Activated CD4-positive, alpha-beta T cell treated with anti-CD3 and anti-CD28 coated beads, Interleukin-2, amount 50 U/mL, for 24 hours (primary cell): ENCODE results near the gene ELF2.
"Not testable (repeated sequence)": the region's sequence is repeated elsewhere in the genome, so short reads cannot be mapped to it uniquely, and the experiment has no call there.

Source experiments
- DNase-seq, 2 donors: peaks; one replicate each; pipeline ENCODE4 v3.0.0-alpha.2; 2020; ENCODE audit warnings: low read depth in 1 of 2, low spot score in 1 of 2

Gene ELF2

DNA sequence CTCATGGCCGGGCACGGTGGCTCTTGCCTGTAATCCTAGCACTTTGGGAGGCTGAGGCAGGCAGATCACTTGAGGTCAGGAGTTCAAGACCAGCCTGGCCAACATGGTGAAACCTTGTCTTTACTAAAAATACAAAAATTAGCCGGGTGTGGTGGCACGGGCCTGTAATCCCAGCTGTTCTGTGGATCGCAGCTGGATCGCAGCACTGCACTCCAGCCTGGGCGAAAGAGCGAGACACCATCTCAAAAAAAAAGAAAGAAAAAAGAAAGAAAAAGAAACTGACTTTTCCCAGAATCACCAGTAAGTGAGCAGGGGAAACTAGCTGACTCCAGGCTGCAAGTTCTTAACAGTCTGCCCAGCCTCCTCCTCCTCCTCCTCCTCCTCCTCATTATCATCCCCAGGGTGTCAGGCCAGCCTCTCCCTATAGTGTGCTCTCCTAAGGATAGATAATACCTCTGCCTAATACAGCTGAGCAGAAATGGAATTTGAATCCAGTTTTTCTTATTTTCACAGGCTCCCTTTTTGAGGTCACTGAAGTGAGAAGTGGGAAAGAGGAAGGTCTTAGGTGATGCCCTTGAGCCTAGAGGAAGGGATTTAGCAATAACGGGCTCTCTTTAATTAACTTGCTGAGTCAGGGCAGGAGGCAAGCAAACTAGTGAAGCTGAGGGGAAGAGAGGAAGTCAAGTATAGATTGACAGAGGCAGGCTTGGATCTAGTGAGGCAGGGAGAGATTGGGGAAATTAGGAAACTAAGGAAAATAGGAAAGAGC, 11.8 kb upstream of the ELF2 start:
- DNase-seq: no peak

DNA sequence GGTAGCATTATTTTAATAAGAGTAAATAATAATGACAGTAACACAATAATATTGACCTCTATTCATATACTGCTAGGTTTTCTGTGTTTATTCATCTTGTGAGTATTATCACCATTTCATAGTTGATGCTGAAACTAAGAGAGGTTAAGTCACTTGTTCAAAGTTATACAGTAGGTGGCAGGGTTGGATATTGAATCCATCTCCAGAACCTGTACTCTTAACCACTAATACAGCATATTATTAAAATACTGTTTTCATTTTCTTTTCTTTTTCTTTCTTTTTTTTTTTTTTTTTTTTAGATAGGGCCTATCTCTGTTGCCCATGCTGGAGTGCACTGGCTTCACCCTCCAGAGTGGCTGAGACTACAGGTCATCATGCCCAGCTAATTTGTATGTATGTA, 7.1 kb upstream of the ELF2 start:
- DNase-seq: no peak

DNA sequence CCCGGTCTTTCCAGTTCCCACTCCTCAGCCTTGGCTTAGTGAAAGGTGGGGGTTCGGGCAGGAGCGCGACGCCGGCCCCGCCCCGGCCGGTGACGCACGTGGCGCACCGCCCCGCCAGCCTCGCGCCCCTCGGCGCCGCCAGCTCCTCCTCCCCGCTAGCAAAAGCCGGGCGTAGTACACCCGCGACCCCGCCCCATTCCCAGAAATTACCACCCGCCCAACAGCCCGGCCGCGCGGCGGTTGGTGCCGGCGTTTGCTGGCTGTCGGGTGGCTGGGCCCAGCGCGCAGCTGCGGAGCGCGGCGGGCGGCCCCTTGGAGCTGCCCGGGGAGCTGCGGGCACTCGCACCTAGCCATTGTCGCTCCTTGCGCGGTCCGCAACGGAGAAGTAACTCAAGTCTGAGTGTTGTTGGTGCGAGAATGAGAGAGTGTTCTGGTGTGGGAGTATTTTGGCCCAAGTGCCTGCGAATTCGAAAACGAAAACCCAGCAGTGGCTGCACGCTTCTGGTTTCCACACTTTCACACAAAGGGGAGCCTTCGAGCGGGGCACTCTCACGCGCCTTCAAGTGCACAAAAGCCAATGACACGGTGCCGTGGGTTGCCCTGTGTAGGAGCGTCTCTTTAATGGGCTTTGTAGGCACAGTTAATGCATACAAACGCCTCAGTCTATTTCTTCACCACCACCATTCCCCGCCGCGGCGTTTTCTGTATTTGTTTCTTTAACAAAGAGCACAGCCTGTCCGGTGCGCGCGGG, 1.0 kb upstream of the ELF2 start:
- peak; percentile 76 to 79 for DNase-seq

DNA sequence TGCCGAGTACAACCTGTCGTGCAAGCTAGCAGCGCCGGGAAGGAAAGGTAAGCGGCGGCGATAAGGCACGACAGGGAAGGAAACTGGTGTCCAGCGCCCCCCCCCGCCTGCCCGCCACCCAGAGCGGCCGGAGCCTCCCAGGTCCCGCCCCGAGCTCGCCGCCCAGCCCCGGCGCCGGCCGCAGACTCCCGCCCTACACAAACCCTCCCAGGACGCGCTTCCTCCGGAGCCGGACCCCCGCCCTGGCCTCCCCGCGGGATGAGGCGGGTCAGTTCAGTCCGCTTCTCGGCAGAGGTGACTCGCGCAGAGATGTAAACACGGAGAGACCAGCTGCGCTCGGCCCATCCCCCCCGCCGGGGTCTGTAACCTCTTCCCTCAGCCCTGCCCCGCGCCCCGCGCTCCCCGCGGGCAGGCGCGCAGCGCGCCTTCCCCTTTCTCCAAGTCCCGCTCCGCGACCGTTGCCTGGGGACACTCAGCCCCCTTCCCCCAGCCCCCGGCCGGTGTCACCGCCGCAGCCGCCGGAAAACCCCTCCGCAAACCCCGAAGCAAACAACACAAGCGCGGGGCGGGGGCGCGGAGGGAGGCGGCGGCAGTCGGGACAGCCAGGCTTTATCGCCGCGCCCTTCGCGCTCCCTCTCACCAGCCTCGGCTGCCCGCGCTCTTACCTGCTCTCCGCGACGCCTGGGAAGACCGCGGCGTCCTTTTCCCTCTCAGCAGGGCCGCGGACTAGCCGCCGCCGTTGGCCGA, 543 bp downstream of the ELF2 start:
- peak; percentile 38 to 42 for DNase-seq

DNA sequence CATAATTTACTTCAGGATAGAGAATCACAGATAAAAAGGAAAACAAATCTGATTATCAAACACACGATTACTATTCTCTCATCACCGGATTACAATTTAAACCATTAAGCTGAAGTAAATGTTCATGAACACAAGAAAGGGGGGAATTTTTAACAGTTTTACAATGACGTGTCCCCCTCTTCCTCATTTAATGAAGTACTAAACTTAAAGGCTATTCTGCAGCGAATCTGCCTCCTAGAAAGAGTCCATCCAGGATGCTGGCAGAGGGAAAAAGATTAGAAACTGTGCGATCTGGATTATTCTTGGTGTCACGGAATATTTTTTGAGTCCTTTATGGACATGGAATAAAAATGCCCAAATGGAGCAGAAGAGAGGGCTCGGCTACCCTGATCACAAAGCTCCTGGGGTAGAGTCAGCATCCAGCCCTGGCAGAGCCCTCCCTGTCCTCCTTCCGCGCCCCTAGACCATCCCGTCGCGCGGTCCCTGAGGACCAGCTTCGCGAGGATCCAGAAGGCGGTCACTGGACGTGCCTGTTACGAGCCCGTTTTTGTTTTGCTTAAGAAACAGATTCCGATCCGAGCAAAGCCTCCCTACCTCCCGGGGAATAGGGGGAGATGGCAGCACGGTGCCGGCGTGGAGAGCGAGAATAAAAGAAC, 1.2 kb downstream of the ELF2 start:
- peak in 1 of 2 donors; percentile 1 for DNase-seq

DNA sequence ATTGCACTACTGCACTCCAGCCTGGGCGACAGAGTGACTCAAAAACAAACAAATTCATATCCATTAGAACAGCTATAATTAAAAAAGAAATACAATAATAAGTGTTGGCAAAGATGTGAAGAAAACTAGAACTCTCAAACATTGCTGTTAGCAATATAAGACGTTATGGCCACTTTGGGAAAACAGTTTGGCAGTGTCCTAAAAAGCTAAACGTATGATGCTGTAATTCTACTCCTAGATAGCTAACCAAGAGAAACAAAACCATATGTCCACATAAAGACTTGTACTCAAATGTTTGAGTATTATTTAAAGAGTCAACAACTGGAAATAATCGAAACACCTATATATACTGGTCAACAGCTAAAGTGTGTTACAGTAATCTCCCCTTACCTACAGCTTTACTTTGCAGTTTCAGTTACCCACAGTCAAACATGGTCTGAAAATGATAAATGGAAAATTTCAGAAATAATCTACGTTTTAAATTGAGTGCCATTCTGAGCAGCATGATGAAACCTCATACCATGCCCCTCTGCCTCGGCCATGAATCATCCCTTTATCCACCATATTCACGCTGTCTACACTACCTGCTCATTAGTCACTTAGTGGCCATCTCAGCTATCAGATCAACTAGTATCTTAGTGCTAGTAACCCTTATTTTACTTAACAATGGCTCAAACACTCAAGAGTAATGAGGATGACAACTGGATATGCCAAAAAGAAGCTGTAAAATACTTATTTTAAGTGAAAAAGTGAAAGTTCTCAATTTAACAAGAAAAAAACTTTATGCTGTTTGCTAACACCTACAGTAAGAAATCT, 4.9 kb downstream of the ELF2 start:
- no peak for DNase-seq

DNA sequence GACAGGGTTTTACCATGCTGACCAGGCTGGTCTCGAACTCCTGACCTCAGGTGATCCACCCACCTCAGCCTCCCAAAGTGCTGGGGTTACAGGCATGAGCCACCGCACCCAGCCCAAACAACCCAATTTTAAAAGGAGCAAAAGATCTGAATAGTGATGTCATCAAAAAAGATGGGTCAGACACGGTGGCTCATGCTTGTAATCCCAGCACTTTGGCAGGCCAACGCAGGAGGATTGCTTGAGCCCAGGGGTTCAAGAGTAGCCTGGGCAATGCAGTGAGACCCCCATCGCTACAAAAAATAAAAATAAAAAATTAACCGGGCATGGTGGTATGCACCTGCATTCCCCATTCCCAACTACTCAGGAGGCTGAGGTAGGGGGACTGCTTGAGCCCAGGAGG, 6.1 kb downstream of the ELF2 start:
- no peak for DNase-seq

DNA sequence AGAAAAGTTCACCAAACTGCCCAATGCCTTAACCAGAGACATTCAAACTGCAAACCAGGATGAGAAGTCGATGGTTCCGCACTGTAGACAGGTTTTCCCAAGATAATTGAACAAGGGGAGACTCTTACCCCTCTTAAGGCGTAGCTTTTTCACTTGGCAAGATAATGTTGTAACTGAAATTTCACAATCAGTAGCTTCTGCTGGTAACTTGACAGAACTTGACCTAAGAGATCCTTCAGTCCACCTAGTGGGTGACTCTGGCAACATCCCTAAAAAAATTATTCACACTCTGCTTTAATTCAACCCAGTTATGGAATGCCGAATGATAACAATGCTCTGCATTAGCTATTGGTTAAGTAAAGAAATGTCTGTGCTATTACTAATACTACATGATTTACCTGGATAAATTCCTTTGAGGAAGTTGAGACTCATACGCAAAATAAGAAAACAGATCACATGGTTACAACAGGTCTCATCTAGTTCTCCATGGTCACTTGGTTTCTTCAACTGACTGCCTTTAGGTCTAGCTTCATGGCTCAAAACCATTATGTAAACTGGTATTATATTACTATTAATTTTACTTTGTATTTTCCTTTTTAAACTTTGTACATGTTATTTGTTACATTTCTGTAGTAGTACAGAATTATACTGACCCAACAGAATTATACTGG, 9.1 kb downstream of the ELF2 start:
- DNase-seq: no peak

DNA sequence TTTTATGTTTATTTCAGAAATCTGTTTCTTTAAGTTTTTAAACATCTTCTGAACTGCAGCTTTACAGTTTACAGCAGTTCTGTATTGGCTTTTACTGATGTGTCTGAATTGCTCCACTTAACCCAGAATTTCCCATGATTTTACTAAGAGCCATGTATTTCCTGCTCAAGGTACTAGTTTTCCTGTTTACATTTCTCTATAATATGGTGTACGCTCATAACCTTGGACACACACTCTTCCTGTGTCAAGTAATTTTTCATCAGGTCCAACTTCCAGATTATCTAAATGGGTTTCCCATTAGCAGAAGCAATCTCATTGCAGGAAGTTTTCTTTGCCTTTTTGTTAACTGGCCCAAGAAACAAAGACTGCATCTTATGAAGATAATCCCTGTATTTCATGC, 12.3 kb downstream of the ELF2 start:
- no peak for DNase-seq

DNA sequence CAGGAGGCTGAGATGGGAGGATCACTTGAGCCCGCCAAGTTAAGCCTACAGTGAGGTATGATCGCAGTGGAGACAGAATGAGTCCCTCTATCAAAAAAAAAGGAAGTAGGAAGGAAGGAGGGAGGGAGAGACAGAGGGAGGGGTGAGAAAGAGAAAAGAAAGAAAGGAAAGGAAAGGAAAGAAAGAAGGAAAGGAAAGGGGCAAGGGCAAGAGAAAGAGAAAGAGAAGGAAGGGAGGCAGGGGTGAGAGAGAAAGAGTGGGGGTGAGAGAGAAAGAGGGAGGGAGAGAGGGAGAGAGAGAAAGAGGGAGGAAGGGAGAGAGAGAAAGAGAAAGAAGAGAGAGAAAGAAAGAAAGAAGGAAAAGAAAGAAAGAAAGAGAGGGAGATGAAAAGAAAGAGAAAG, 13.2 kb downstream of the ELF2 start:
- DNase-seq: no peak

DNA sequence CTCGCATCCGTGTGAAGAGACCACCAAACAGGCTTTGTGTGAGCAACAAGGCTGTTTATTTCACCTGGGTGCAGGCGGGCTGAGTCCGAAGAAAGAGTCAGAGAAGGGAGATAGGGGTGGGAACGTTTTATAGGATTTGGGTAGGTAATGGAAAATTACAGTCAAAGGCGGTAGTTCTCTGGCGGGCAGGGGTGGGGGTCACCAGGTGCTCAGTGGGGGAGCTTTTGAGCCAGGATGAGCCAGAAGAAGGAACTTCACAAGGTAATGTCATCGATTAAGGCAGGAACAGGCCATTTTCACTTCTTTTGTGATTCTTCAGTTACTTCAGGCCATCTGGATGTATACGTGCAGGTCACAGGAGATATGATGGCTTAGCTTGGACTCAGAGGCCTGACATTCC, 19.0 kb downstream of the ELF2 start:
- not testable (repeated sequence) for DNase-seq

DNA sequence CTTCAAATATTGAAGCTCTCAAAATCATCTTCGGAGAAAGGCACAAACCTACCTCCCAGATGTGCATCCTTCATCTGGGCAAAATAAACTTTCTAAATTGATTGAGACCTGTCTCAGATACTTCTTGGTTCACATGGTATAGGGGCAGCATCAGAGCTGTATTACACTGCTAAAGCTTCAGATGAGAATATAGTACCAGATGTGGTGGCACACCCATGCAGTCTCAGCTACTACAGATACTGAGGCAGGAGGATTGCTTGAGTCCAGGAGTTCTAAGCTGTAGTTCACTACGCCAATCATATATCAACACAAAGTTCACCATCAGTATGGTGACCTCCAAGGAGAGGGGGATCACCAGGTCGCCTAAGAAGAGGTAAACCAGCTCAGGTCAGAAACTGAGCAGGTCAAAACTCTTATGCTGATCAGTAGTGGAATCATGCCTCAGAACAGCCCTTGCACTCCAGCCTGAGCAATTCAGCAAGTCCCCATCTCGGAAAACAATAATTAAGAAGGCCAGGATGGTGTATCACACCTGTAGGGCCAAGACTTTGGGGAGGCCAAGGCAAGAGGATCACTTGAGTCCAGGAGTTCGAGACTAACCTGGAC, 22.0 kb downstream of the ELF2 start:
- no peak for DNase-seq

DNA sequence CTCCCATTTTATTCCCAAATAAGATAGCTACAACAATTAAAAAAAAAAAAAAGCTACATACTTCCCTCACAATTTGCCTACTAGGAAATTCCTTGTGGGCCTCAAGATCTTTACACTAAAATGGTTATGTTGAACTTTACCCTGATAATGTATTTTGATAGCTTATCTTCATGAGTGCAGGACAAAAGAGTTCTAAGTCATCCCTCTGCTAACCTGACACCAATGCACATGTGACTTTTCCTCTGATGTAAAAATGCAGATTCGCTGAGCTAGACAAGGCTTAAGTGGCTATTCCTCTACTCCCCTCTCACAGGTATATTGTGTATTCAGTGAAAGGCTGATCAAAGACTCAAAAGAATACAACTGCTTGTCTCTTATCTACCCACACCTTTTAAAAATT, 22.5 kb downstream of the ELF2 start:
- DNase-seq: no peak

DNA sequence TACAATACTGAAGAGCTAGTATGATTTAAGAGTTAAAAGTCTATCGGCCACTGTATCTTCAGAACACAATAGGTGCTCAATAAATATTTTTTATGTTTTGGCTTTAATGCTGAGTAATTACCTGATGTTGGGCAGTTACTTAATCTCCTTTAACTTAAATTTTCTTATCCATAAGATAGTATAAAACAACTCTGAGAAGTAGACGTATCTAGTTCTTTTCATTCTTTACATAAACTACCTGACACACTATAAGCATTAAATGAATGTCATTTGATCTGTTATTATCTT, 22.9 kb downstream of the ELF2 start:
- no peak for DNase-seq

DNA sequence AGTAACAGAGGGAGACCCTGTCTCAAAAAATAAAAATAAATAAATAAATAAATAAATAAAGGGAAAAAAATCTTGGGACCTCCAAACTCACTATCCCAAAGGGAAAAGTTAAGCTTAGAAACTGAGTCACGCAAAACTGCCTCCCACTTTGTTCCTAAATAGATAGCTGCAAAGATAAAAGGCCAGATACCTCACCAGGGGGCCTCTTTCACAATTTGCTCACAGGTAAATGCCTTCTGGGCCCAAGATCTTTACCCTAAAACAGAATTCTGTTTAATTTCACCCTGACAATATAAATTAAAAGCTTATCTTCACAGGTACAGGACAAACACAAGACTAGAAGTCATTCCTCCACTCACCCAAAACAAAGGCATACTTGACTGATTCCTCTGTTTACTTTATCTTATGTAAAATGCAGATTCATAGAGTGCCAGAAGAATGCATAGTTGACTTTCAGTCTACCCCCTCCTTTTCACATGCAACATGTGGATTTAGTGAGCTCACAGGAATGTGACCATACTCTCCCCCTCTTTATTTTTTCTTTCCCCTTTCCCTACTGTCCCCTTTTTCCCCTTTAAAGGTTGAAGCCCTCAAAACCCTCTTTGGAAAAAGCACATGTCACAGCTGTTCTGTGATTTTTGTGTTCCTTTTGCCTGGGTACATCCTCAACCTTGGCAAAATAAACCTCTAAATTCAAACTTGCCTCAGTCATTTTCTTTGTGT, 23.4 kb downstream of the ELF2 start:
- no peak for DNase-seq

DNA sequence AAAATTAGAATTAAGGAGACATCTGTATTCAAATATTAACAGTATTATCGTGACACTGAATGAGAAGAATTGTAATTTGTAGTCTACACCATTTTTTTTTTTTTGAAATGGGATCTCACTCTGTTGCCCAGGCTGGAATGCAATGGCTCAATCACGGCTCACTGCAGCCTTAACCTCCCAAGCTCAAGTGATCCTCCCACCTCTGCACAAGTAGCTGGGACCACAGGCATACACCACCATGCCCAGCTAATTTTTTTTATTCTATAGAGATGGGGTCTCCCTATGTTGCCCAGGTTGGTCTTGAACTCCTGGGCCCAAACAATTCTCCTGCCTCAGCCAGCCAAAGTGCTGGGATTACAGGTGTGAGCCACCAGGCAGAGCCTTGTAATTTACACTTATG, 24.8 kb downstream of the ELF2 start:
- DNase-seq: no peak

DNA sequence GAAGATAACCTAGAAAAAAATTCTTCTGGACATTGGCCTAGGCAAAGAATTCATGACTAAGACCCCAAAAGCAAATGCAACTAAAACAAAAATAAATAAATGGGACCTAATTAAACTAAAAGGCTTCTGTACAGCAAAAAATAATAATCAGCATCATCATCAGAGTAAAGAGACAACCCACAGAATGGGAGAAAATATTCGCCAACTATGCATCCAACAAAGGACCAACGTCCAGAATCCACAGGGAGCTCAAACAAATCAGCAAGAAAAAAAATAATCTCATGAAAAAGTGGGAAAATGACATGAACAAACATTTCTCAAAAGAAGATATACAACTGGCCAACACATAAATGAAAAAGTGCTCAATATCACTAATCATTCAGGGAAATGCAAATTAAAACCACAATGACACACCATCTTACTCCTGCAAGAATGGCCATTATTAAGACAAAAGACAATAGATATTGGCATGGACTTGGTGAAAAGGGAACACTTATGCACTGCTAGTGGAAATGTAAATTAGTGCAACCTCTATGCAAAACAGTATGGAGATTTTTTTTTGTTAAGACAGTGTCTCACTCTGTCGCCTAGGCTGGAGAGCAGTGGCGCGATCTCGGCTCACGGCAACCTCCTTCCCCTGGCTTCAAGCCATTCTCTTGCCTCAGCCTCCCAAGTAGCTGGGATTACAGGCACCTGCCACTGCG, 29.9 kb downstream of the ELF2 start:
- DNase-seq: no peak

DNA sequence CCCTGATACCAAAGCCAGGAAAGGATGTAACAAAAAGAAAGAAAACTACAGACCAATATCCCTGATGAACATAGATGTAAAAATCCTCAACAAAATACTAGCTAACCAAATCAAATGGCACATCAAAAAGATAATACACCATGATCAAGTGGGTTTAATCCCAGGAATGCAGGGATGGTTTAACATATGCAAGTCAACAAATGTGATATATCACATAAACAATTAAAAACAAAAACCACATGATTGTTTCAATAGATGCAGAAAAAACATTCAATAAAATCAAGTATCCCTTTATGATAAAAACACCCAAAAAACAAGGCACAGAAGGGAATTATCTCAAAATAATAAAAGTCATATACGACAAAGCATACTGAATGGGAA, 31.5 kb downstream of the ELF2 start:
- no peak for DNase-seq
